EL (cell line): ENCODE data around the gene MYOZ3.

Experiments
- DNase-seq: peaks from one replicate; pipeline ENCODE4 v3.0.0-alpha.2; 2016

The MYOZ3 gene

GRCh38 chr5:150627731-150628545, 33.1 kb upstream of the MYOZ3 start:
- peak; percentile 57 for DNase-seq

- DNase-seq, result peak; percentile 27
Measured at GRCh38 chr5:150628936-150629485, 32.0 kb upstream of the MYOZ3 start.

GRCh38 chr5:150630016-150630415, 31.0 kb upstream of the MYOZ3 start:
- DNase-seq, result no peak

- DNase-seq, result no peak
Measured at GRCh38 chr5:150630461-150631325, 30.4 kb upstream of the MYOZ3 start.

GRCh38 chr5:150631326-150631701, 29.7 kb upstream of the MYOZ3 start:
- no peak for DNase-seq

- peak; percentile 68 for DNase-seq
Measured at GRCh38 chr5:150632305-150633160, 28.5 kb upstream of the MYOZ3 start.

GRCh38 chr5:150633429-150633828, 27.6 kb upstream of the MYOZ3 start:
- no peak for DNase-seq

GRCh38 chr5:150636391-150637244, 24.4 kb upstream of the MYOZ3 start:
- DNase-seq, result peak; percentile 79

- DNase-seq, result peak; percentile 95
Measured at GRCh38 chr5:150637245-150638052, 23.6 kb upstream of the MYOZ3 start.

GRCh38 chr5:150638053-150638444, 23.0 kb upstream of the MYOZ3 start:
- DNase-seq, result no peak

GRCh38 chr5:150638488-150639376, 22.3 kb upstream of the MYOZ3 start:
- no peak for DNase-seq

GRCh38 chr5:150639377-150639692, 21.7 kb upstream of the MYOZ3 start:
- no peak for DNase-seq

- no peak for DNase-seq
Measured at GRCh38 chr5:150639751-150640150, 21.3 kb upstream of the MYOZ3 start.

- DNase-seq, result peak; percentile 98
Measured at GRCh38 chr5:150640311-150641005, 20.6 kb upstream of the MYOZ3 start, which contains the start of gene SYNPO. Gene SYNPO, plus strand, starts transcription at chr5:150640660. Its CDS starts 7,616 bp downstream, at chr5:150648276.

- peak; percentile 86 for DNase-seq
Measured at GRCh38 chr5:150641006-150641570, 20.0 kb upstream of the MYOZ3 start.

- DNase-seq, result peak; percentile 36
Measured at GRCh38 chr5:150641824-150642566, 19.1 kb upstream of the MYOZ3 start.

GRCh38 chr5:150642567-150642927, 18.5 kb upstream of the MYOZ3 start:
- peak; percentile 95 for DNase-seq
